Prostate gland (tissue), 2 donors: ENCODE data around the gene KIR2DL1.

ENCODE experiments used
- CTCF ChIP-seq, 4 experiments: fragments of 200-600 bp in 2 of 4; fragments of 450-650 bp in 2 of 4; sonication (generic) in 2 of 4; IDR thresholded peaks; 1 replicate in 3 of 4; 2 replicates in 1 of 4; pipeline ENCODE4 v1.5.1; 2016 to 2019; ENCODE audit warnings: antibody characterized with exemption in 4 of 4, mild to moderate bottlenecking in 2 of 4, moderate library complexity in 2 of 4
- POLR2A ChIP-seq: fragments of 450-650 bp; IDR thresholded peaks from one replicate; pipeline ENCODE4 v1.6.1; 2016; ENCODE audit warnings: antibody characterized with exemption, mild to moderate bottlenecking
- POLR2AphosphoS5 ChIP-seq: sonication (generic); formaldehyde crosslinking; IDR thresholded peaks from one replicate; pipeline ENCODE4 v1.6.1; 2017; ENCODE audit warnings: antibody characterized with exemption

DNA sequence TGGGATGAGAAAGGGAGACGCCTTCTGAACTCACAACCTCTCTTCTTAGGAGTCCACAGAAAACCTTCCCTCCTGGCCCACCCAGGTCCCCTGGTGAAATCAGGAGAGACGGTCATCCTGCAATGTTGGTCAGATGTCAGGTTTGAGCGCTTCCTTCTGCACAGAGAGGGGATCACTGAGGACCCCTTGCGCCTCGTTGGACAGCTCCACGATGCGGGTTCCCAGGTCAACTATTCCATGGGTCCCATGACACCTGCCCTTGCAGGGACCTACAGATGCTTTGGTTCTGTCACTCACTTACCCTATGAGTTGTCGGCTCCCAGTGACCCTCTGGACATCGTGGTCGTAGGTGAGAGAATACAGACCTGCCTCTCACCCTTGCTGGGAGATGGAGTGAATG, 42.0 kb upstream of the KIR2DL1 start:
- TF ChIP-seq CTCF (IDR thresholded peaks at IDR 0.05) (no peak), POLR2AphosphoS5 (no peak), POLR2A (no peak)
